ENCODE measurements around the gene DCTN5. TPM values are rescaled to one million over a fixed set of nuclear protein-coding genes. Genes with fewer than 3 reads are reported as not detected.
A peak's percentile ranks its signal among the peaks of the same experiment; 100 is the strongest.

Gene DCTN5
- total and polyA plus RNA-seq, 2 of the 13 experiments (the other 11 are each of a cell fraction or from before 2014, with no cell fraction given) = 105 to 207 TPM

DNA sequence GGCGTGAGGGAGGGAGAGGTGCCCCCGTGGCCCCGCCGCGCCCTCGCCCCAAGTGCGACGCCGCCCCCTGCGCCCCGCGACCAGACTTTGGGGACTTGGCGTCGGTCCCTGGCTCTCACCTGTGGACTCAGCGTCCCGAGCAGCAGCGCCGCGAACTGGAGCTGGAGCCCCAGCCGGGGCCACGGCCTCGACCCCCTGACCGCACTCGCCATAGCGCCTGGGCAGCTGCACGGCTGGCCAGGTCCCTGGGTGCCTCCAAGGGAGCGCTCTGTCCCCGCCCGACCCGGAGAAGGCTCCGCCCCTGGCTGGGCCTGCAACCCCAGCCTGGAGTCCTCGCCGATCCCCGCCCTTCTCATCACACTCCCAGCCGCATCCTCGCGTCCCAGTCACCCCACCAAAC is 71.7 kb downstream of the DCTN5 start, which contains the start of gene ERN2:
Gene ERN2 (minus strand): TSS at position 247 of the 400 bp plus-strand sequence. CDS start 35 bp downstream, at position 212.
- Histone ChIP-seq H2AFZ (ENCODE audit: low read length) (no peak within 1 kb of the TSS), H3K4me2 (ENCODE audit: low read depth, low read length) (no peak within 1 kb of the TSS)
- FAIRE-seq = no peak

GRCh38 chr16:23716484-23716883 is 75.2 kb downstream of the DCTN5 start:
- in situ Hi-C loops (cut with HindIII; ENCODE audit: extremely low pct_ligation_motif_present, low pct_unique_long_range_greater_than_20kb) (loop anchor here (10.0 kb wide), 1 partner anchor 58 kb away; no protein-coding TSS in a partner anchor), intact Hi-C loops (cut with micrococcal nuclease; ENCODE audit: unreplicated experiment) (no loop called here)
- Histone ChIP-seq H4K20me1 (ENCODE audit: insufficient read depth, low read length) (no peaks in the 10 kb centered on the region), H2AFZ (ENCODE audit: low read length) (no peak overlapping the region), H3K79me2 (ENCODE audit: insufficient read depth, low read length) (no peaks in the 10 kb centered on the region), H3K9ac (ENCODE audit: insufficient read depth, low read depth, low read length) (no peak overlapping the region), H3K9me3 (ENCODE audit: low read length) (no peaks in the 10 kb centered on the region), H3K36me3 (replicated peaks in 1 of 2; ENCODE audit: control insufficient read depth in 1 of 2, insufficient read depth in 2 of 2, low read length in 2 of 2) (no peaks in the 10 kb centered on the region), H3K27me3 (ENCODE audit: control insufficient read depth in 1 of 2, insufficient read depth in 2 of 2, low read length in 2 of 2) (peaks cover 0 to 8% of the 10 kb centered on the region in 2 experiments; a peak in 1 of 5 replicates), H3K4me2 (ENCODE audit: low read depth, low read length) (no peak overlapping the region), H3K4me3 (replicated peaks in 1 of 3; ENCODE audit: insufficient read depth in 1 of 3, low read depth in 2 of 3, low read length in 3 of 3) (no peak overlapping the region), H3K4me1 (ENCODE audit: insufficient read depth, low read length) (no peaks in the 10 kb centered on the region), H3K27ac (ENCODE audit: extremely low read length, insufficient read depth, low read length) (no peak overlapping the region)
- CTCF ChIA-PET (ENCODE audit: low intra/inter-chr PET ratio, low total read pairs) = no interaction called here
- no peak for ATAC-seq
- no peak for TF ChIP-seq ZNF335 (CRISPR knock-in tag; IDR thresholded peaks at IDR 0.05)
- peak; percentile 50 to 72; a peak in 2 of 4 replicates for TF ChIP-seq MAFK (conservative IDR thresholded peaks at IDR 0.05 in 1 of 2, IDR thresholded peaks at IDR 0.05 in 1 of 2; ENCODE audit: low read length in 2 of 2)
- peak; percentile 54; the same call in 1 of the 2 replicates for TF ChIP-seq MAFF (IDR thresholded peaks at IDR 0.05; ENCODE audit: low read depth, low read length)
- TF ChIP-seq RAD51 (IDR thresholded peaks at IDR 0.05; ENCODE audit: borderline replicate concordance) = no peak
- POLR2A ChIA-PET = no interaction called here
- no peak for FAIRE-seq
- no peak for DNase-seq (ENCODE audit: low spot score)
- no TSS peak for BruUV-seq (replicated peaks)
- WGBS (ENCODE audit: low lambda C conversion rate) = 53% methylated on average over 5 of the region's 5 CpGs

More for the DNA sequence above, 71.7 kb downstream of the DCTN5 start, which contains the start of gene ERN2:
- Histone ChIP-seq H3K9ac (ENCODE audit: insufficient read depth, low read depth, low read length) (no peak within 1 kb of the TSS), H3K27me3 (ENCODE audit: control insufficient read depth in 1 of 2, insufficient read depth in 2 of 2, low read length in 2 of 2) (peaks cover 3 to 8% of the 10 kb centered on the region in 2 experiments; a peak in 1 of 5 replicates), H3K79me2 (ENCODE audit: insufficient read depth, low read length) (no peaks in the 10 kb centered on the region), H3K4me1 (ENCODE audit: insufficient read depth, low read length) (peaks cover under 1% of the 10 kb centered on the region; the same call in 1 of the 2 replicates), H4K20me1 (ENCODE audit: insufficient read depth, low read length) (no peaks in the 10 kb centered on the region), H3K27ac (ENCODE audit: extremely low read length, insufficient read depth, low read length) (no peak within 1 kb of the TSS), H3K9me3 (ENCODE audit: low read length) (peaks cover 19% of the 10 kb centered on the region), H3K36me3 (replicated peaks in 1 of 2; ENCODE audit: control insufficient read depth in 1 of 2, insufficient read depth in 2 of 2, low read length in 2 of 2) (no peaks in the 10 kb centered on the region), H3K4me3 (replicated peaks in 1 of 3; ENCODE audit: insufficient read depth in 1 of 3, low read depth in 2 of 3, low read length in 3 of 3) (no peak within 1 kb of the TSS)
- ChIA-PET POLR2A (no interaction called here), CTCF (ENCODE audit: low intra/inter-chr PET ratio, low total read pairs) (no interaction called here)
- TF ChIP-seq ZFY (CRISPR knock-in tag; IDR thresholded peaks at IDR 0.05) = no peak
- TF ChIP-seq ZMAT3 (CRISPR knock-in tag; conservative IDR thresholded peaks at IDR 0.05) = no peak
- TF ChIP-seq ZNF768 (CRISPR knock-in tag; IDR thresholded peaks at IDR 0.05) = peak; percentile 56; the same call in 1 of the 2 replicates
- no peak for TF ChIP-seq ZEB1 (IDR thresholded peaks at IDR 0.05; ENCODE audit: insufficient replicate concordance, low read depth)
- intact Hi-C loops (cut with micrococcal nuclease; ENCODE audit: unreplicated experiment) = no loop called here
- DNase-seq (ENCODE audit: low spot score) = no peak
- ATAC-seq = no peak
- BruUV-seq (replicated peaks) = no TSS peak
- WGBS (ENCODE audit: low lambda C conversion rate) = 82% methylated on average over 29 of the region's 37 CpGs
- in situ Hi-C loops (cut with HindIII; ENCODE audit: extremely low pct_ligation_motif_present, low pct_unique_long_range_greater_than_20kb) = loop anchor here (10.0 kb wide), 1 partner anchor 62 kb away; no protein-coding TSS in a partner anchor
